Measurements from ENCODE around the gene SEMA3A. TPM values are rescaled to one million over a fixed set of nuclear protein-coding genes. Genes with fewer than 3 reads are reported as not detected.
A peak's percentile ranks its signal among the peaks of the same experiment; 100 is the strongest.
"Not testable (repeated sequence)": the region's sequence is repeated elsewhere in the genome, so short reads cannot be mapped to it uniquely, and the experiment has no call there.

The SEMA3A gene
- 37.4 and 47.1 TPM in 2 replicates for total RNA-seq

- peak; percentile 86 for DNase-seq (ENCODE audit: low read depth)
- H3K4me3 ChIP-seq (ENCODE audit: low read depth, low read length) = peak within 1 kb of the TSS; percentile 68
- TF ChIP-seq CTCF (IDR thresholded peaks at IDR 0.05; ENCODE audit: insufficient read depth, low read depth, low read length) = no peak
These were observed at the start of gene SEMA3A for GRCh38 chr7:84194484-84195271. Gene SEMA3A, minus strand, starts transcription at chr7:84194789. Its CDS starts 203 bp downstream, at chr7:84194586.

- H3K4me3 ChIP-seq (ENCODE audit: low read depth, low read length); DNase-seq (ENCODE audit: low read depth): not testable (repeated sequence)
These were observed 48.4 kb upstream of the SEMA3A start for GRCh38 chr7:84243037-84243436.

GRCh38 chr7:84238596-84238995 lies 44.0 kb upstream of the SEMA3A start:
- H3K4me3 ChIP-seq (ENCODE audit: low read depth, low read length) = no peak overlapping the region
- DNase-seq (ENCODE audit: low read depth) = no peak
- TF ChIP-seq CTCF (IDR thresholded peaks at IDR 0.05; ENCODE audit: insufficient read depth, low read depth, low read length) = no peak

- no peak for TF ChIP-seq CTCF (IDR thresholded peaks at IDR 0.05; ENCODE audit: insufficient read depth, low read depth, low read length)
- H3K4me3 ChIP-seq (ENCODE audit: low read depth, low read length) = no peak overlapping the region
- peak; percentile 85 for DNase-seq (ENCODE audit: low read depth)
These were observed 43.1 kb upstream of the SEMA3A start for GRCh38 chr7:84237533-84238173.

- DNase-seq (ENCODE audit: low read depth) = peak; percentile 50
- TF ChIP-seq CTCF (IDR thresholded peaks at IDR 0.05; ENCODE audit: insufficient read depth, low read depth, low read length) = no peak
- H3K4me3 ChIP-seq (ENCODE audit: low read depth, low read length) = no peak overlapping the region
These were observed 41.8 kb upstream of the SEMA3A start for GRCh38 chr7:84236398-84236797.

GRCh38 chr7:84232646-84233045 lies 38.1 kb upstream of the SEMA3A start:
- TF ChIP-seq CTCF (IDR thresholded peaks at IDR 0.05; ENCODE audit: insufficient read depth, low read depth, low read length) = peak; percentile 32
- peak; percentile 78 for DNase-seq (ENCODE audit: low read depth)
- no peak overlapping the region for H3K4me3 ChIP-seq (ENCODE audit: low read depth, low read length)

- no peak overlapping the region for H3K4me3 ChIP-seq (ENCODE audit: low read depth, low read length)
- TF ChIP-seq CTCF (IDR thresholded peaks at IDR 0.05; ENCODE audit: insufficient read depth, low read depth, low read length) = no peak
- peak; percentile 56 for DNase-seq (ENCODE audit: low read depth)
These were observed 36.6 kb upstream of the SEMA3A start for GRCh38 chr7:84231157-84231556.

Data from fibroblast of villous mesenchyme (primary cell).